Parathyroid adenoma (tissue), 2 donors: ENCODE measurements around the gene MBNL1.

Experiments used
- H2AFZ ChIP-seq: fragments of 300-600 bp; sonication (generic); one replicate; pipeline ENCODE4 v1.7.0; 2017; ENCODE audit warnings: antibody characterized with exemption, mild to moderate bottlenecking
- H3K27ac ChIP-seq: fragments of 300-600 bp; sonication (generic); one replicate; pipeline ENCODE4 v1.7.0; 2017
- H3K27me3 ChIP-seq: fragments of 300-600 bp; sonication (generic); one replicate; pipeline ENCODE4 v1.7.0; 2017; ENCODE audit warnings: low read length; ENCODE audit not compliant: control insufficient read depth, insufficient read depth
- H3K36me3 ChIP-seq: fragments of 300-600 bp; sonication (generic); one replicate; pipeline ENCODE4 v1.7.0; 2017; ENCODE audit warnings: low read length; ENCODE audit not compliant: control insufficient read depth, insufficient read depth
- H3K4me1 ChIP-seq: fragments of 300-600 bp; sonication (generic); one replicate; pipeline ENCODE4 v1.7.0; 2017; ENCODE audit warnings: control low read depth
- H3K4me2 ChIP-seq: fragments of 300-600 bp; sonication (generic); one replicate; pipeline ENCODE4 v1.7.0; 2017; ENCODE audit warnings: low read length
- H3K4me3 ChIP-seq: fragments of 300-600 bp; sonication (generic); one replicate; pipeline ENCODE4 v1.7.0; 2017; ENCODE audit warnings: low read depth, low read length
- H3K79me2 ChIP-seq: fragments of 300-600 bp; sonication (generic); one replicate; pipeline ENCODE4 v1.7.0; 2017; ENCODE audit warnings: control low read depth
- H3K9ac ChIP-seq: fragments of 300-600 bp; sonication (generic); one replicate; pipeline ENCODE4 v1.7.0; 2017; ENCODE audit warnings: mild to moderate bottlenecking
- H3K9me3 ChIP-seq: fragments of 300-600 bp; sonication (generic); one replicate; pipeline ENCODE4 v1.7.0; 2017; ENCODE audit warnings: low read length; ENCODE audit not compliant: control insufficient read depth
- CTCF ChIP-seq: fragments of 300-600 bp; sonication (generic); IDR thresholded peaks from one replicate; pipeline ENCODE4 v1.7.0; 2017; ENCODE audit warnings: antibody characterized with exemption, mild to moderate bottlenecking
- donor health status: primary hyperparathyroidism.

Gene MBNL1

DNA sequence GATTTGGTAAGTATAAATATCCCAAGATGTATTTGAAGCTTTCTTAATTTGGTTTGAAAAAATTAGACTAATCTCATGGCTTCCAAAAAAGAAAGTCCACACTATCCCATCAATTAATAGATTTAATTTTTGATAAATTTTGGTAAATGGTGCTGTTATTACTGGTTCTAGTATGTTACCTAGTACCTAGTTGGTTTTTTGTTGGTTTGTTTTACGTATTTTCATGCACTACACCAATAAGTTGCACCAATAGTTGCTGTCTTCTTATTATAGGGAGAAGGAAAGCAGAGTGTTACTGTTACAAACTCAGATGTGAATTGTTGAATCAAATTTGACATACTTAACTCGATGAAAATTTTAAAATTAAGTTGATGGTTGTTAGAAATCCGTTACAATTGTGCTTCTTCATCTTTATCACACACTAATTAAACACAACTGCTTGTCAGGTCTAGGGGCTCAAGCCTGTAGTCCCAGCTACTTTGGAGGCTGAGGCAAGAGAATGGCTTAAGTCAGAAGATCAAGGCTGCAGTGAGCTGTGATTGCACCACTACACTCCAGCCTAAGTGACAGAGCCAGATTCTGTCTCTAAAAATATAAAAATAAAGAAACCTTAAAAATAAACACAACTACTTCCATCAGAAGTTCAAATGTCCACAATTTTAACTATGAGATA is 23.1 kb upstream of the MBNL1 start:
- no peaks in the 10 kb centered on the region for H3K36me3 ChIP-seq
- no peaks in the 10 kb centered on the region for H3K79me2 ChIP-seq
- no peak overlapping the region for H2AFZ ChIP-seq
- H3K27me3 ChIP-seq = no peaks in the 10 kb centered on the region
- TF ChIP-seq CTCF = no peak
- H3K4me3 ChIP-seq = no peak overlapping the region
- H3K9me3 ChIP-seq = no peaks in the 10 kb centered on the region
- H3K4me1 ChIP-seq = no peaks in the 10 kb centered on the region
- no peak overlapping the region for H3K27ac ChIP-seq
- no peak overlapping the region for H3K4me2 ChIP-seq
- H3K9ac ChIP-seq = no peak overlapping the region

- no peak overlapping the region for H2AFZ ChIP-seq
- TF ChIP-seq CTCF = no peak
- no peak overlapping the region for H3K4me2 ChIP-seq
- H3K36me3 ChIP-seq = no peaks in the 10 kb centered on the region
- no peak overlapping the region for H3K9ac ChIP-seq
- no peak overlapping the region for H3K27ac ChIP-seq
- H3K4me3 ChIP-seq = no peak overlapping the region
- H3K9me3 ChIP-seq = no peaks in the 10 kb centered on the region
- H3K27me3 ChIP-seq = no peaks in the 10 kb centered on the region
- no peaks in the 10 kb centered on the region for H3K79me2 ChIP-seq
- H3K4me1 ChIP-seq = no peaks in the 10 kb centered on the region
Observed at GRCh38 chr3:152251916-152252315, 16.8 kb upstream of the MBNL1 start.

GRCh38 chr3:152252755-152253154 is 16.0 kb upstream of the MBNL1 start:
- Histone ChIP-seq H3K9ac (no peak overlapping the region), H3K4me1 (no peaks in the 10 kb centered on the region), H3K27ac (no peak overlapping the region), H2AFZ (no peak overlapping the region), H3K27me3 (no peaks in the 10 kb centered on the region), H3K9me3 (no peaks in the 10 kb centered on the region), H3K79me2 (no peaks in the 10 kb centered on the region), H3K4me2 (no peak overlapping the region), H3K4me3 (no peak overlapping the region), H3K36me3 (no peaks in the 10 kb centered on the region)
- no peak for TF ChIP-seq CTCF

DNA sequence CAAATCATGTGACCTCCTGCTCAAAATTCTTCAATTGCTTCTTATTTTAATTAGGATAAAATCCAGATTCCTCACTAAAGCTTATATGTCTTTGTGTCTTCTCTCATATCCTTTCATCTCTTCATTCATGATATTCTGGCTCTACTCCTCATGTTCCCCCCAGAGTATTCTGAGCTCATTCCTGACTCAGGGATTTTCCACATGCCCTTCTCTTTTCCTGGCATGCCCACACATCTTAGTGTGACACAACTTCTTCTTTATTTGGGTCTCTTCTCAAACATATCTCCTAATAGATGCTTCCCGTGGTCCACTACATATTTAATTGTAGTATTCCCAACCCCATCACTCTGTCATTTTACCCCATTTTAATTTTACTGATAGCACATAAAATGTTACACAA is 15.2 kb upstream of the MBNL1 start:
- no peak for TF ChIP-seq CTCF
- Histone ChIP-seq H3K4me3 (no peak overlapping the region), H3K27me3 (no peaks in the 10 kb centered on the region), H3K4me1 (no peaks in the 10 kb centered on the region), H2AFZ (no peak overlapping the region), H3K9ac (no peak overlapping the region), H3K79me2 (no peaks in the 10 kb centered on the region), H3K9me3 (no peaks in the 10 kb centered on the region), H3K36me3 (no peaks in the 10 kb centered on the region), H3K4me2 (no peak overlapping the region), H3K27ac (no peak overlapping the region)

DNA sequence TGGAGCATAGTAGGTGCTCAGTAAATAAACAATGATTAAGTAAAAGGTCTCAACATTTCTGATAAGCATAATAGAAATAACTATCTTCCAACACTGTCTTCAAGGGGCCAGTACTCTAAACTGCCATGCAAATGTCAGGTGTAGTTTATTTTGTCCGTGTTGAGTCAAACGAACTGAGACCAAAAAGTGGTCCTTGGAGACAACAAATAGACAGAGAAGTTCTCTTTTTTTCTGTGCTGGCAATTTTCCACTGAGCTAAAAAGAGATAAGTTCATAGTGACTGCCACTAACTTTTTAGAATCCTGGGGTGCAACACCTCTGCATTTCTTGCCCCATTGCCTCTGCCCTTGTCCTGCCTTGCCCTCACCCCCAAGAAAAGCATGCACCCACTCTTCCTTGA is 14.7 kb upstream of the MBNL1 start:
- no peaks in the 10 kb centered on the region for H3K9me3 ChIP-seq
- no peak for TF ChIP-seq CTCF
- no peaks in the 10 kb centered on the region for H3K4me1 ChIP-seq
- no peaks in the 10 kb centered on the region for H3K79me2 ChIP-seq
- H3K4me2 ChIP-seq = no peak overlapping the region
- no peaks in the 10 kb centered on the region for H3K36me3 ChIP-seq
- H2AFZ ChIP-seq = no peak overlapping the region
- no peak overlapping the region for H3K27ac ChIP-seq
- no peaks in the 10 kb centered on the region for H3K27me3 ChIP-seq
- no peak overlapping the region for H3K9ac ChIP-seq
- no peak overlapping the region for H3K4me3 ChIP-seq
